Liver (tissue), 9 donors: ENCODE data around the gene OLFML2A. TPM values are rescaled to one million over a fixed set of nuclear protein-coding genes. Genes with fewer than 3 reads are reported as not detected.

Experiments used
- DNase-seq: peaks from one replicate; pipeline ENCODE4 v3.0.0-alpha.2; 2017; ENCODE audit warnings: low spot score
- H3K27ac ChIP-seq, 2 donors: one replicate each; pipeline ENCODE4 v1.7.0; 2013; ENCODE audit warnings: inconsistent platforms in 2 of 2, low read length in 2 of 2, control low read depth in 1 of 2, low read depth in 1 of 2, mild to moderate bottlenecking in 1 of 2
- H3K27me3 ChIP-seq, 4 donors: one replicate each; pipeline versions ENCODE4 v1.6.1 to v1.7.0; 2013; ENCODE audit warnings: low read length in 3 of 4, inconsistent platforms in 1 of 4, mild to moderate bottlenecking in 1 of 4, moderate library complexity in 1 of 4; ENCODE audit not compliant: control insufficient read depth in 4 of 4, insufficient read depth in 4 of 4
- H3K36me3 ChIP-seq, 4 donors: one replicate each; pipeline versions ENCODE4 v1.6.1 to v1.7.0; 2013; ENCODE audit warnings: low read length in 3 of 4, mild to moderate bottlenecking in 3 of 4, low read depth in 1 of 4, moderate library complexity in 1 of 4; ENCODE audit not compliant: control insufficient read depth in 4 of 4, insufficient read depth in 3 of 4
- H3K4me1 ChIP-seq, 4 donors: one replicate each; pipeline versions ENCODE4 v1.6.1 to v1.7.0; 2013; ENCODE audit warnings: low read length in 3 of 4, mild to moderate bottlenecking in 3 of 4, moderate library complexity in 1 of 4; ENCODE audit not compliant: control insufficient read depth in 4 of 4, insufficient read depth in 4 of 4
- H3K4me3 ChIP-seq, 3 donors: one replicate each; pipeline versions ENCODE4 v1.6.1 to v1.7.0; 2013; ENCODE audit warnings: low read length in 3 of 3, control low read depth in 1 of 3, low read depth in 1 of 3, mild to moderate bottlenecking in 1 of 3
- H3K9ac ChIP-seq, 2 donors: one replicate each; pipeline ENCODE4 v1.7.0; 2013; ENCODE audit warnings: low read length in 2 of 2, mild to moderate bottlenecking in 2 of 2, moderate library complexity in 2 of 2, control low read depth in 1 of 2, low read depth in 1 of 2
- H3K9me3 ChIP-seq, 4 donors: one replicate each; pipeline versions ENCODE4 v1.6.1 to v1.7.0; 2013; ENCODE audit warnings: low read length in 3 of 4; ENCODE audit not compliant: control insufficient read depth in 4 of 4
- FOXA1 ChIP-seq: IDR thresholded peaks from 2 replicates; pipeline ENCODE4 v1.6.1; 2016; ENCODE audit warnings: antibody characterized with exemption
- FOXA2 ChIP-seq: IDR thresholded peaks from 2 replicates; pipeline ENCODE4 v1.6.1; 2016; ENCODE audit warnings: antibody characterized with exemption
- GABPA ChIP-seq, 2 donors: IDR thresholded peaks in 1 of 2; conservative IDR thresholded peaks in 1 of 2; 2 replicates each; pipeline ENCODE4 v1.6.1; 2016; ENCODE audit warnings: antibody characterized with exemption in 2 of 2, mild to moderate bottlenecking in 1 of 2, moderate library complexity in 1 of 2
- HNF4A ChIP-seq, 2 donors: conservative IDR thresholded peaks; 2 replicates each; pipeline ENCODE4 v1.6.1; 2016; ENCODE audit warnings: antibody characterized with exemption in 2 of 2, mild to moderate bottlenecking in 2 of 2
- HNF4G ChIP-seq: IDR thresholded peaks from 2 replicates; pipeline ENCODE4 v1.6.1; 2016; ENCODE audit warnings: antibody characterized with exemption
- JUND ChIP-seq, 2 donors: IDR thresholded peaks; 2 replicates each; pipeline ENCODE4 v1.6.1; 2016; ENCODE audit warnings: antibody characterized with exemption in 2 of 2
- NR2F2 ChIP-seq: IDR thresholded peaks from 2 replicates; pipeline ENCODE4 v1.6.1; 2016; ENCODE audit warnings: antibody characterized with exemption
- RAD21 ChIP-seq, 2 donors: IDR thresholded peaks; 2 replicates each; pipeline ENCODE4 v1.6.1; 2016; ENCODE audit warnings: antibody characterized with exemption in 2 of 2, mild to moderate bottlenecking in 2 of 2
- SP1 ChIP-seq: IDR thresholded peaks from 2 replicates; pipeline ENCODE4 v1.6.1; 2018; ENCODE audit warnings: antibody characterized with exemption, mild to moderate bottlenecking
- TAF1 ChIP-seq: conservative IDR thresholded peaks from 2 replicates; pipeline ENCODE4 v1.6.1; 2016; ENCODE audit warnings: antibody characterized with exemption, mild to moderate bottlenecking
- WGBS: extraction: QIAGEN DNeasy Blood & Tissue Kit; methylation state at CpG from one replicate; pipeline ENCODE4 v1.1.7; 2013; 5-methylcytosine and 5-hydroxymethylcytosine counted together
- polyA plus RNA-seq, 2 donors: library from polyadenylated mRNA; stranded (reverse) in 1 of 2; unstranded in 1 of 2; fragments of 200-250 nt in 1 of 2; fragments of >200 nt in 1 of 2; fragmentation: Nextera tagmentation in 1 of 2; extraction: Ambion mirVana in 1 of 2; gene quantifications; one replicate each; pipeline versions ENCODE4 v1.2.1 to v1.2.3, GENCODE V29; 2013 to 2015
- total RNA-seq, 2 donors: library from RNA; depleted of rRNA; stranded (reverse); fragments of >200 nt; gene quantifications; one replicate each; pipeline ENCODE4 v1.2.3, GENCODE V29; 2014
- TF ChIP-seq, protein P1 (sequence below): fragments of 150-350 bp; IDR thresholded peaks from 2 replicates; pipeline ENCODE4 v1.5.1; 2017; ENCODE audit warnings: improper control_type of control experiment, low read depth, low read length; ENCODE audit not compliant: missing input control
- TF ChIP-seq, protein P2 (sequence below): IDR thresholded peaks from 2 replicates; pipeline ENCODE4 v1.6.1; 2016; ENCODE audit warnings: antibody characterized with exemption
- TF ChIP-seq, protein P3 (sequence below): IDR thresholded peaks from 2 replicates; pipeline ENCODE4 v1.6.1; 2016; ENCODE audit warnings: antibody characterized with exemption
- TF ChIP-seq, protein P4 (sequence below): IDR thresholded peaks from 2 replicates; pipeline ENCODE4 v1.6.1; 2016; ENCODE audit warnings: antibody characterized with exemption
- donor health status: healthy.
- donor health status: healthy.
- donor health status: healthy.
- donor health status: healthy.
- donor health status: healthy.

The OLFML2A gene
- total and polyA plus RNA-seq, 4 donors = 0.15 to 1.1 (median 0.53) TPM

DNA sequence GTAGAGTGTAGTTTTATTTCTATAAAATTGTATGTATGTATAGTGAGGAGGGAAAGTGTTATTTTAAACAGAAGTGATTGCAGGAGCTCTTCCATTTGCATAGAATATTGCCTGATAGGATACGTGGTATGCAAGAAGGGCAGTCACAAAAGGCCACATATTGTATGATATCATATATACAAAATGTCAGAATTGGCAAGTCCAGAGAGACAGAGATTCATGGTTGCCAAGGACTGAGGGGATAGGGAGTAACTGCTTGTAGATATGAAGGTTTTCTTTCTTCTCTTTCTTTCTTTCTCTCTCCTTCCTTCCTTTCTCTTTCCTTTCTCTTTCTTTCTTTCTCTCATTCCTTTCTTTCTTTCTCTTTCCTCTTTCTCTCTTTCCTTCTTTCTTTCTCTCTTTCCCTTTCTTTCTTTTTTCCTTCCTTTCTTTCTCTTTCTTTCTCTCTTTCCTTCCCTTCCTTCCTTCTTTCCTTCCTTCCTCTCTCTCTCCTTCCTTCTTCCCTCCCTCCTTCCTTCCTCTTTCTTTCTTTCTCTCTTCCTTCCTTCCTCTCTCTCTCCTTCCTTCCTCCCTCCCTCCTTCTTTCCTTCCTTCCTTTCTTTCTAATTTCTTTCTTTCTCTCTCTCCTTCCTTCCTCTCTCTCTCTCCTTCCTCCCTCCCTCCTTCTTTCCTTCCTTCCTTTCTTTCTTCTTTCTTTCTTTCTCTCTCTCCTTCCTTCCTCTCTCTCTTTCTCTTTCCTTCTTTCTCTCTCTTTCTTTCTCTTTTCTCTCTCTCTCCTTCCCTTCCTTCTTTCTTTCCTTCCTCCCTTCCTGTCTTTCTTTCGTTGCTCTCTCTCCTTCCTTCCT is 51.8 kb downstream of the OLFML2A start:
- WGBS = 41% methylated on average over 2 of the region's 2 CpGs
- no peaks in the 10 kb centered on the region for H3K27me3 ChIP-seq
- H3K9ac ChIP-seq = no peak overlapping the region

DNA sequence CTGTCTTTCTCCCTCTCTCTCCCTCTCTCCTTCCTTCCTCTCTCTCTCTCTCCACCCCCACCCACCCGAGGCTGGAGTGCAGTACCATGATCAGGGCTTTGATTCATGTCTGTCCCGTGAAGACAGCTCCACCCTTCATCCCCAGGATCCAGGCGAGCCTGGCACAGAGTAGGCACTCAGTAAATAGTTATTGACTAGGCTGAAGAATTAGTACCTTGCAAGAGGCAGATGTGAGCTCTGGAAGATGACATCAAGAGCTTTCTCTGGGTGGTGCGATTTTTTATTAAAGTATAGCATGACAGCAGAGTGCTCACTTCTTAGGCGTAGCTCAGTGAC is 52.4 kb downstream of the OLFML2A start:
- 47% methylated on average over 5 of the region's 5 CpGs for WGBS
- Histone ChIP-seq H3K27ac (no peak overlapping the region), H3K4me1 (peaks cover 0 to 4% (median 0%) of the 10 kb centered on the region in 4 donors), H3K27me3 (no peaks in the 10 kb centered on the region), H3K4me3 (no peak overlapping the region), H3K9ac (no peak overlapping the region), H3K9me3 (no peaks in the 10 kb centered on the region), H3K36me3 (no peaks in the 10 kb centered on the region)
- TF ChIP-seq JUND (IDR thresholded peaks at IDR 0.05) (no peak), NR2F2 (no peak), FOXA1 (no peak)
- no peak for DNase-seq

More for the DNA sequence above, 51.8 kb downstream of the OLFML2A start:
- TF ChIP-seq HNF4G (no peak), NR2F2 (no peak), HNF4A (conservative IDR thresholded peaks at IDR 0.05) (no peak), RAD21 (IDR thresholded peaks at IDR 0.05) (no peak), TAF1 (no peak), SP1 (no peak)
- TF ChIP-seq, protein P1, sequence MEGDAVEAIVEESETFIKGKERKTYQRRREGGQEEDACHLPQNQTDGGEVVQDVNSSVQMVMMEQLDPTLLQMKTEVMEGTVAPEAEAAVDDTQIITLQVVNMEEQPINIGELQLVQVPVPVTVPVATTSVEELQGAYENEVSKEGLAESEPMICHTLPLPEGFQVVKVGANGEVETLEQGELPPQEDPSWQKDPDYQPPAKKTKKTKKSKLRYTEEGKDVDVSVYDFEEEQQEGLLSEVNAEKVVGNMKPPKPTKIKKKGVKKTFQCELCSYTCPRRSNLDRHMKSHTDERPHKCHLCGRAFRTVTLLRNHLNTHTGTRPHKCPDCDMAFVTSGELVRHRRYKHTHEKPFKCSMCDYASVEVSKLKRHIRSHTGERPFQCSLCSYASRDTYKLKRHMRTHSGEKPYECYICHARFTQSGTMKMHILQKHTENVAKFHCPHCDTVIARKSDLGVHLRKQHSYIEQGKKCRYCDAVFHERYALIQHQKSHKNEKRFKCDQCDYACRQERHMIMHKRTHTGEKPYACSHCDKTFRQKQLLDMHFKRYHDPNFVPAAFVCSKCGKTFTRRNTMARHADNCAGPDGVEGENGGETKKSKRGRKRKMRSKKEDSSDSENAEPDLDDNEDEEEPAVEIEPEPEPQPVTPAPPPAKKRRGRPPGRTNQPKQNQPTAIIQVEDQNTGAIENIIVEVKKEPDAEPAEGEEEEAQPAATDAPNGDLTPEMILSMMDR = no peak
- TF ChIP-seq, protein P2, sequence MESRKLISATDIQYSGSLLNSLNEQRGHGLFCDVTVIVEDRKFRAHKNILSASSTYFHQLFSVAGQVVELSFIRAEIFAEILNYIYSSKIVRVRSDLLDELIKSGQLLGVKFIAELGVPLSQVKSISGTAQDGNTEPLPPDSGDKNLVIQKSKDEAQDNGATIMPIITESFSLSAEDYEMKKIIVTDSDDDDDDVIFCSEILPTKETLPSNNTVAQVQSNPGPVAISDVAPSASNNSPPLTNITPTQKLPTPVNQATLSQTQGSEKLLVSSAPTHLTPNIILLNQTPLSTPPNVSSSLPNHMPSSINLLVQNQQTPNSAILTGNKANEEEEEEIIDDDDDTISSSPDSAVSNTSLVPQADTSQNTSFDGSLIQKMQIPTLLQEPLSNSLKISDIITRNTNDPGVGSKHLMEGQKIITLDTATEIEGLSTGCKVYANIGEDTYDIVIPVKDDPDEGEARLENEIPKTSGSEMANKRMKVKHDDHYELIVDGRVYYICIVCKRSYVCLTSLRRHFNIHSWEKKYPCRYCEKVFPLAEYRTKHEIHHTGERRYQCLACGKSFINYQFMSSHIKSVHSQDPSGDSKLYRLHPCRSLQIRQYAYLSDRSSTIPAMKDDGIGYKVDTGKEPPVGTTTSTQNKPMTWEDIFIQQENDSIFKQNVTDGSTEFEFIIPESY = no peak
- TF ChIP-seq, protein P3, sequence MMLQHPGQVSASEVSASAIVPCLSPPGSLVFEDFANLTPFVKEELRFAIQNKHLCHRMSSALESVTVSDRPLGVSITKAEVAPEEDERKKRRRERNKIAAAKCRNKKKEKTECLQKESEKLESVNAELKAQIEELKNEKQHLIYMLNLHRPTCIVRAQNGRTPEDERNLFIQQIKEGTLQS = no peak
- no peak overlapping the region for H3K27ac ChIP-seq
- no peaks in the 10 kb centered on the region for H3K9me3 ChIP-seq
- H3K4me3 ChIP-seq = no peak overlapping the region
- peaks cover 0 to 4% (median 0%) of the 10 kb centered on the region in 4 donors for H3K4me1 ChIP-seq
- no peaks in the 10 kb centered on the region for H3K36me3 ChIP-seq
- no peak for DNase-seq

DNA sequence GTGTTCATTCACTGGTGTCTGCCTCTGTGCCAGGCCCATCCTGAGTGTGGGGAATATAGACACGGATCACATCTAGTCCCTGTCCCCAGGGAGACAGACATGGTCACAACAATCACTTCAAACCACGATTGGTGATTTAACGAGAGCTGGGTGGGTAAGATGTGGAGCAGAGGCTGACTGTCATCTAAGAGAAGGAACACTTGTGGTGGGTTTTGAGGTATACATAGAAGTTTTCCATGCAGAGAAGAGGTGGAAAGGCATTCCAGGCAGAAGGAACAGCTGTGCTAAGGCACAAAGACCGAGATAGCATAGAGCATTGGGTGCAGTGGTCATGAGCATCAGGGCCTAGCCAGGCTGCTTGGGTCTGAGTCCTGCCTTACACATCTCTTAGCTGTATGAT is 53.7 kb downstream of the OLFML2A start:
- Histone ChIP-seq H3K27ac (no peak overlapping the region), H3K9me3 (no peaks in the 10 kb centered on the region)

More for the DNA sequence above, 53.7 kb downstream of the OLFML2A start:
- DNase-seq = no peak
- Histone ChIP-seq H3K9ac (no peak overlapping the region), H3K36me3 (no peaks in the 10 kb centered on the region), H3K4me1 (peaks cover 0 to 4% (median 0%) of the 10 kb centered on the region in 4 donors), H3K4me3 (no peak overlapping the region), H3K27me3 (no peaks in the 10 kb centered on the region)
- TF ChIP-seq HNF4G = no peak
- TF ChIP-seq FOXA2 = no peak
- no peak for TF ChIP-seq GABPA (IDR thresholded peaks at IDR 0.05 in 1 of 2, conservative IDR thresholded peaks at IDR 0.05 in 1 of 2)
- TF ChIP-seq SP1 = no peak
- TF ChIP-seq NR2F2 = no peak
- TF ChIP-seq, protein P4, sequence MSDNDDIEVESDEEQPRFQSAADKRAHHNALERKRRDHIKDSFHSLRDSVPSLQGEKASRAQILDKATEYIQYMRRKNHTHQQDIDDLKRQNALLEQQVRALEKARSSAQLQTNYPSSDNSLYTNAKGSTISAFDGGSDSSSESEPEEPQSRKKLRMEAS = no peak
- TF ChIP-seq HNF4A (conservative IDR thresholded peaks at IDR 0.05) = no peak
- TF ChIP-seq, protein P3 = no peak
- 70% methylated on average over 4 of the region's 4 CpGs for WGBS
